GM20000 (cell line): ENCODE results near the gene SLC2A4.

Experiments
- DNase-seq: peaks from one replicate; pipeline ENCODE4 v3.0.0; 2012; ENCODE audit warnings: low spot score
- CTCF ChIP-seq: IDR thresholded peaks from 2 replicates; pipeline ENCODE4 v1.5.1; 2012; ENCODE audit warnings: mild to moderate bottlenecking, control low read depth; ENCODE audit errors: extremely low read depth, missing control alignments

SLC2A4 gene

GRCh38 chr17:7281074-7281952 is at the start of gene SLC2A4:
TSS of gene SLC2A4 (plus strand) at chr17:7281718. CDS start at chr17:7281935, 217 bp downstream.
- TF ChIP-seq CTCF = no peak
- peak; percentile 96 for DNase-seq

- DNase-seq = no peak
- TF ChIP-seq CTCF = no peak
These were observed 49.4 kb upstream of the SLC2A4 start for GRCh38 chr17:7232114-7232513.

GRCh38 chr17:7233701-7234082 is 47.8 kb upstream of the SLC2A4 start:
- TF ChIP-seq CTCF = no peak
- DNase-seq = no peak

GRCh38 chr17:7234083-7234951 is 47.2 kb upstream of the SLC2A4 start, which contains the start of gene DVL2:
TSS of gene DVL2 (minus strand) at chr17:7234517. CDS start at chr17:7234262, 255 bp downstream.
- no peak for TF ChIP-seq CTCF
- peak; percentile 98 for DNase-seq

GRCh38 chr17:7235693-7236665 is 45.5 kb upstream of the SLC2A4 start:
- DNase-seq = no peak
- no peak for TF ChIP-seq CTCF

- DNase-seq = no peak
- no peak for TF ChIP-seq CTCF
These were observed 44.7 kb upstream of the SLC2A4 start for GRCh38 chr17:7236808-7237207.
